Neural cell (in vitro differentiated cells): ENCODE measurements around the gene TMEM117.

Experiments used
- CTCF ChIP-seq: fragments of 450-650 bp; IDR thresholded peaks from 2 replicates; pipeline ENCODE4 v1.5.1; 2014; ENCODE audit warnings: antibody characterized with exemption, mild to moderate bottlenecking, moderate library complexity; ENCODE audit not compliant: poor library complexity, severe bottlenecking
- EP300 ChIP-seq: fragments of 450-650 bp; conservative IDR thresholded peaks from 2 replicates; pipeline ENCODE4 v1.6.1; 2014; ENCODE audit warnings: antibody characterized with exemption, mild to moderate bottlenecking, moderate library complexity; ENCODE audit not compliant: poor library complexity, severe bottlenecking
- EZH2 ChIP-seq: fragments of 200-600, 300-800 bp; shearing (Covaris generic), sonication (generic); IDR thresholded peaks from 2 replicates; pipeline ENCODE4 v1.6.1; 2014; ENCODE audit warnings: antibody characterized with exemption, low read length, borderline replicate concordance, mild to moderate bottlenecking; ENCODE audit not compliant: insufficient read depth, poor library complexity, severe bottlenecking
- MXI1 ChIP-seq: fragments of 450-650 bp; conservative IDR thresholded peaks from 2 replicates; pipeline ENCODE4 v1.6.1; 2014; ENCODE audit warnings: antibody characterized with exemption, mild to moderate bottlenecking; ENCODE audit not compliant: poor library complexity, severe bottlenecking
- POLR2AphosphoS5 ChIP-seq: IDR thresholded peaks from 2 replicates; pipeline ENCODE4 v1.6.1; 2012
- RAD21 ChIP-seq: fragments of 450-650 bp; conservative IDR thresholded peaks from 2 replicates; pipeline ENCODE4 v1.6.1; 2014; ENCODE audit warnings: antibody characterized with exemption, mild to moderate bottlenecking, moderate library complexity
- REST ChIP-seq: IDR thresholded peaks from 2 replicates; pipeline ENCODE4 v1.6.1; 2012; ENCODE audit warnings: borderline replicate concordance
- SMC3 ChIP-seq: fragments of 450-650 bp; conservative IDR thresholded peaks from 2 replicates; pipeline ENCODE4 v1.6.1; 2014; ENCODE audit warnings: antibody characterized with exemption, mild to moderate bottlenecking, moderate library complexity; ENCODE audit not compliant: poor library complexity
- TAF1 ChIP-seq: IDR thresholded peaks from 2 replicates; pipeline ENCODE4 v1.6.1; 2012; ENCODE audit warnings: low read depth

GRCh38 chr12:44154128-44154527 lies 318.2 kb downstream of the TMEM117 start:
- TF ChIP-seq CTCF (no peak), SMC3 (no peak), POLR2AphosphoS5 (no peak), RAD21 (no peak), EP300 (no peak), EZH2 (no peak), MXI1 (no peak), REST (no peak), TAF1 (no peak)
